ENCODE measurements around the gene GALNT10.

- TF ChIP-seq CTCF (IDR thresholded peaks at IDR 0.05), result no peak
- TF ChIP-seq EZH2 (IDR thresholded peaks at IDR 0.05), result no peak
Observed at GRCh38 chr5:154291917-154292316, 101.4 kb downstream of the GALNT10 start.
